OCI-LY7 (cell line): ENCODE results near the gene RAB11FIP5.

Experiments used
- CTCF ChIP-seq: fragments of 200-600 bp; sonication (generic); conservative IDR thresholded peaks from 2 replicates; pipeline ENCODE4 v1.5.1; 2014; ENCODE audit warnings: mild to moderate bottlenecking, antibody characterized with exemption, low read length, moderate library complexity, mixed read lengths
- EZH2phosphoT487 ChIP-seq: fragments of 200-600 bp; sonication (generic); IDR thresholded peaks from 2 replicates; pipeline ENCODE4 v1.6.1; 2018; ENCODE audit warnings: low read depth, borderline replicate concordance, mild to moderate bottlenecking, mixed run types, antibody characterized with exemption, low read length, moderate library complexity, mixed read lengths

GRCh38 chr2:73032702-73033097 is 80.0 kb downstream of the RAB11FIP5 start:
- TF ChIP-seq CTCF, result no peak
- no peak for TF ChIP-seq EZH2phosphoT487
